ENCODE results near the gene ANKLE2. TPM values are rescaled to one million over a fixed set of nuclear protein-coding genes. Genes with fewer than 3 reads are reported as not detected.

ANKLE2 gene
- total and polyA plus RNA-seq, 8 donors: 20.0 to 39.6 (median 23.6) TPM

- ATAC-seq (peak; percentile 19 to 42 (median 39)), DNase-seq (peak in 3 of 6 donors; percentile 18 to 79 (median 50)), FAIRE-seq (no peak)
- Histone ChIP-seq H3K9me3 (no peaks in the 10 kb centered on the region), H3K4me3 (peak overlapping the region; percentile 58 to 93 (median 89)), H3K27me3 (no peaks in the 10 kb centered on the region), H3K36me3 (no peaks in the 10 kb centered on the region), H3K4me1 (peaks cover 0 to 10% (median 8%) of the 10 kb centered on the region in 3 donors), H3K27ac (peak overlapping the region; percentile 67 to 92 (median 75))
- TF ChIP-seq, protein P1, sequence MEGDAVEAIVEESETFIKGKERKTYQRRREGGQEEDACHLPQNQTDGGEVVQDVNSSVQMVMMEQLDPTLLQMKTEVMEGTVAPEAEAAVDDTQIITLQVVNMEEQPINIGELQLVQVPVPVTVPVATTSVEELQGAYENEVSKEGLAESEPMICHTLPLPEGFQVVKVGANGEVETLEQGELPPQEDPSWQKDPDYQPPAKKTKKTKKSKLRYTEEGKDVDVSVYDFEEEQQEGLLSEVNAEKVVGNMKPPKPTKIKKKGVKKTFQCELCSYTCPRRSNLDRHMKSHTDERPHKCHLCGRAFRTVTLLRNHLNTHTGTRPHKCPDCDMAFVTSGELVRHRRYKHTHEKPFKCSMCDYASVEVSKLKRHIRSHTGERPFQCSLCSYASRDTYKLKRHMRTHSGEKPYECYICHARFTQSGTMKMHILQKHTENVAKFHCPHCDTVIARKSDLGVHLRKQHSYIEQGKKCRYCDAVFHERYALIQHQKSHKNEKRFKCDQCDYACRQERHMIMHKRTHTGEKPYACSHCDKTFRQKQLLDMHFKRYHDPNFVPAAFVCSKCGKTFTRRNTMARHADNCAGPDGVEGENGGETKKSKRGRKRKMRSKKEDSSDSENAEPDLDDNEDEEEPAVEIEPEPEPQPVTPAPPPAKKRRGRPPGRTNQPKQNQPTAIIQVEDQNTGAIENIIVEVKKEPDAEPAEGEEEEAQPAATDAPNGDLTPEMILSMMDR (IDR thresholded peaks at IDR 0.05): no peak
- intact Hi-C loops (cut with DNase I): no loop called here
- WGBS, 2 donors: 1% methylated on average over 22 to 26 of the region's 26 CpGs
These were observed 51.6 kb downstream of the ANKLE2 start for GRCh38 chr12:132710043-132710404.

DNA sequence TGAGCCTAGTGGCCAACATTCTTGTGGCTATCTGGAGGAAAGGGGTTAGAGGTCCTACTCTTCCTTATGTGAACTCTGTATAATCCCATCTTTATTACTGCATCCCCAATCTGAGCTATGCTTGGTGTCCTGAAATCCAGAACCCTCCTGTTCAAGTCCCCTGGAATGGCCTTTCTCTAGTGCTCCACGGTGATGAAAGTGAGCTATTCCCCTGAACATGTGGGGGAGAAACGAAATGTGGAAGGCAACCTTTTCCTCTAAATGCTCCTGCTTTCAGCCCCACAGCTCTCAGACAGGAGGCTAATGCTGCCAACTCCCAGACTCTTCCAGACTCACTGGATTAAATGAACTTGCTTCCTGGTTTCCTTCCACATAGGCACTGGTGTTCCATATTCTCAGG, 53.5 kb downstream of the ANKLE2 start:
- no peak for FAIRE-seq
- no peak for ATAC-seq
- Histone ChIP-seq H3K4me3 (no peak overlapping the region), H3K27ac (no peak overlapping the region), H3K4me1 (peaks cover 0 to 10% (median 8%) of the 10 kb centered on the region in 3 donors), H3K9me3 (no peaks in the 10 kb centered on the region), H3K27me3 (no peaks in the 10 kb centered on the region), H3K36me3 (no peaks in the 10 kb centered on the region)
- 75 to 84% methylated on average over 2 of the region's 2 CpGs for WGBS, 2 donors
- TF ChIP-seq, protein P1 (IDR thresholded peaks at IDR 0.05): no peak
- intact Hi-C loops (cut with DNase I): no loop called here
- no peak for DNase-seq

DNA sequence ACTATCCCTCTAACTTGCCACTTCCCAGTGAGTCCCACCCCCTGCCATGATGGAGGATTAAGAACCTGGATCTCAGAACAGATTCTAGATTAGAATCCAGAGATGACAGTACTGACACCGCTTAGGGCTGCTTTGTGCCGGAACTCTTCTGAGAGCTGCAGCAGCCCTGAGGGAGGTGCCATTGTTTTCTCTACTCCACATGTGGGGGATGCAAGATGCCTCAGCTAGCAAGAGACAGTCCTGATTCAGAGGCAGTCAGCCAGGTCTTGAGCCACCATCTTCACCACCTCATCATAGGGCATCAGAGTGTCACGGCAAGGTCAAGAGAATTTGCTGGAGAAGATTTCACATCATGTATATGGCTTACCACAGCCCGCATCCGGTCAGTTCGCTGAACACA, 54.4 kb downstream of the ANKLE2 start:
- Histone ChIP-seq H3K36me3 (no peaks in the 10 kb centered on the region), H3K27me3 (no peaks in the 10 kb centered on the region), H3K4me1 (peaks cover 0 to 10% (median 8%) of the 10 kb centered on the region in 3 donors), H3K9me3 (no peaks in the 10 kb centered on the region), H3K27ac (no peak overlapping the region), H3K4me3 (no peak overlapping the region)
- intact Hi-C loops (cut with DNase I): no loop called here
- ATAC-seq (no peak), FAIRE-seq (no peak), DNase-seq (no peak)
- 95 to 97% methylated on average over 6 of the region's 6 CpGs for WGBS, 2 donors
- TF ChIP-seq, protein P1 (IDR thresholded peaks at IDR 0.05): no peak

- intact Hi-C loops (cut with DNase I): no loop called here
- FAIRE-seq (no peak), DNase-seq (no peak), ATAC-seq (no peak)
- 97% methylated on average over 9 of the region's 9 CpGs for WGBS, 2 donors
- no peaks in the 10 kb centered on the region for H3K27me3 ChIP-seq
- no peaks in the 10 kb centered on the region for H3K9me3 ChIP-seq
- TF ChIP-seq, protein P1 (IDR thresholded peaks at IDR 0.05): no peak
- H3K4me3 ChIP-seq: no peak overlapping the region
- H3K4me1 ChIP-seq: peaks cover 0 to 3% (median 0%) of the 10 kb centered on the region in 3 donors
- no peak overlapping the region for H3K27ac ChIP-seq
- H3K36me3 ChIP-seq: no peaks in the 10 kb centered on the region
These were observed 58.0 kb downstream of the ANKLE2 start for GRCh38 chr12:132703641-132704040.

DNA sequence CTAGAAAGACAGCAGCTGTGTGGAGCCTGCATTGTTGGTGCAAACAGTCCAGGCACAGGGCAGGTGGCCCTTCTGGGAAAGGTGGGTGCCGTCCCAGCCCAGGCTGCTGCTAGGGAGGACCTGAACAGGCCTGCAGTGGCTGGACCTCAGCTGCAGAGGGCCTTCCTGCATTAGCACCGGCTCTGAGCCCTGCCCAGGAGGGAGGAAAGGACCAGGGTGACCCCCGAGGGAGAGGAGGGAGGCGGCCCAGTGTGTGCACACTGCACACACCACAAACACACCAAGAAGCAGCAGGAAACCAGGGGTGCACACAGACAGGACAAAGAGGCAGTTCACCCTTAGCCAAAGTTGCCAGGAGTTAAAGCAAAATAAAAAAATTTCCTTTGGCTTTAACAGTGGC, 59.0 kb downstream of the ANKLE2 start:
- H3K27ac ChIP-seq: no peak overlapping the region
- intact Hi-C loops (cut with DNase I): no loop called here
- ATAC-seq: no peak
- H3K4me1 ChIP-seq: peaks cover 0 to 3% (median 0%) of the 10 kb centered on the region in 3 donors
- 92 to 95% methylated on average over 4 of the region's 4 CpGs for WGBS, 2 donors
- DNase-seq: no peak
- H3K27me3 ChIP-seq: no peaks in the 10 kb centered on the region
- H3K4me3 ChIP-seq: no peak overlapping the region
- no peak for FAIRE-seq
- TF ChIP-seq, protein P1 (IDR thresholded peaks at IDR 0.05): no peak
- H3K9me3 ChIP-seq: no peaks in the 10 kb centered on the region
- peaks cover 0 to 7% (median 0%) of the 10 kb centered on the region in 3 donors for H3K36me3 ChIP-seq

Measured in pancreas (tissue), 10 donors.